Measurements from ENCODE around the gene MTMR4.

DNA sequence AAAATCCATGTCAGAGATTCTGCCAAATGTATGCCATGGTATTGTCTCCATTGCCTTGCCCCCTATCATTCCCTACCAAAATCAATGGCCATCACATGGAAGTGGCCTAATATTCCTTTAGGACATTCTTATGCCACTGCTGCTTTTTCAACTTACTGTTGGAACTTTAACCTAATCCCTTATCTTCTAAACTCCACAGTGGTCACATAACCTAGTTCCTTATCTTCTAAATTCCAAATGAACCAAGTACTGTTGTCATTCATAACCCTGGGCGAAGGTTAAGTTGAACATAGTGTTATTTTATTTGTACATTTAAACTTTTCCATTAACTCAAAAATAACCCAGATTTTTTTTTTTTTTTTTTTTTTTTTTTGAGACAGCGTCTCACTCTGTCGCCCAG lies 29.8 kb downstream of the MTMR4 start:
- no peak for TF ChIP-seq RAD21 (IDR thresholded peaks at IDR 0.05)
- TF ChIP-seq, protein P1, sequence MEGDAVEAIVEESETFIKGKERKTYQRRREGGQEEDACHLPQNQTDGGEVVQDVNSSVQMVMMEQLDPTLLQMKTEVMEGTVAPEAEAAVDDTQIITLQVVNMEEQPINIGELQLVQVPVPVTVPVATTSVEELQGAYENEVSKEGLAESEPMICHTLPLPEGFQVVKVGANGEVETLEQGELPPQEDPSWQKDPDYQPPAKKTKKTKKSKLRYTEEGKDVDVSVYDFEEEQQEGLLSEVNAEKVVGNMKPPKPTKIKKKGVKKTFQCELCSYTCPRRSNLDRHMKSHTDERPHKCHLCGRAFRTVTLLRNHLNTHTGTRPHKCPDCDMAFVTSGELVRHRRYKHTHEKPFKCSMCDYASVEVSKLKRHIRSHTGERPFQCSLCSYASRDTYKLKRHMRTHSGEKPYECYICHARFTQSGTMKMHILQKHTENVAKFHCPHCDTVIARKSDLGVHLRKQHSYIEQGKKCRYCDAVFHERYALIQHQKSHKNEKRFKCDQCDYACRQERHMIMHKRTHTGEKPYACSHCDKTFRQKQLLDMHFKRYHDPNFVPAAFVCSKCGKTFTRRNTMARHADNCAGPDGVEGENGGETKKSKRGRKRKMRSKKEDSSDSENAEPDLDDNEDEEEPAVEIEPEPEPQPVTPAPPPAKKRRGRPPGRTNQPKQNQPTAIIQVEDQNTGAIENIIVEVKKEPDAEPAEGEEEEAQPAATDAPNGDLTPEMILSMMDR (IDR thresholded peaks at IDR 0.05; ENCODE audit: low read depth, low read length, missing input control), result no peak
- TF ChIP-seq EGR1 (IDR thresholded peaks at IDR 0.05; ENCODE audit: low read depth in 2 of 2), result no peak
- TF ChIP-seq ZBTB33 (IDR thresholded peaks at IDR 0.05), result no peak
- TF ChIP-seq MAX (IDR thresholded peaks at IDR 0.05), result no peak
- peak; percentile 16 for TF ChIP-seq REST (IDR thresholded peaks at IDR 0.05)
